GM18867 (cell line): Measurements from ENCODE around the gene ANKS1B.
"Not testable (repeated sequence)": the region's sequence is repeated elsewhere in the genome, so short reads cannot be mapped to it uniquely, and the experiment has no call there.

Source experiments
- ATAC-seq: cut with Tn5 transposase; IDR thresholded peaks from one replicate; pipeline ENCODE4 v1.9.1; 2021; ENCODE audit warnings: mild to moderate bottlenecking, moderate library complexity; ENCODE audit not compliant: unreplicated experiment

The ANKS1B gene

GRCh38 chr12:99036566-99036965 lies 948.2 kb downstream of the ANKS1B start:
- ATAC-seq: no peak

DNA sequence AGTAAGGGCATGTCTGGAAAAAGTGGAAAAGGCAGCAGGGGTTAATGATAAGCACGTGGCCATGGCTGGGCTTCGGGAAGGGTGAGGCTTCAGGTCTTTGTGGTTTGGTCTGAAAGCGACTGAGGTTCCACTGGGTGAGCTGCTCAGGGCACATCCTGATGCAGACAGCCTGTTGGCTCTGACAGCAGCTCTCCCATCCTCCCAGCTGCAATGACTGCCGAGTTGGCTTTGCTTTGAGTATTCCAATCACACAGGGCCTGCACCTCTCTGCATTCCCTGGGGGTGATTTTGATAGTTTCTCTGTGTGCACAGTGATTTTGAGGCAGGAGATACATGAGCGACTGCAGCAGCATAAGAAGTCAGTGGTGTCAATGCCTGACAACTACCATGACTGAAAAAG lies 948.9 kb downstream of the ANKS1B start:
- no peak for ATAC-seq

- not testable (repeated sequence) for ATAC-seq
These were observed 950.5 kb downstream of the ANKS1B start for GRCh38 chr12:99034201-99034600.

- ATAC-seq: no peak
These were observed 955.0 kb downstream of the ANKS1B start for GRCh38 chr12:99029511-99030271.

- no peak for ATAC-seq
These were observed 957.3 kb downstream of the ANKS1B start for GRCh38 chr12:99027461-99027860.

GRCh38 chr12:99027055-99027393 lies 957.7 kb downstream of the ANKS1B start:
- ATAC-seq: no peak

DNA sequence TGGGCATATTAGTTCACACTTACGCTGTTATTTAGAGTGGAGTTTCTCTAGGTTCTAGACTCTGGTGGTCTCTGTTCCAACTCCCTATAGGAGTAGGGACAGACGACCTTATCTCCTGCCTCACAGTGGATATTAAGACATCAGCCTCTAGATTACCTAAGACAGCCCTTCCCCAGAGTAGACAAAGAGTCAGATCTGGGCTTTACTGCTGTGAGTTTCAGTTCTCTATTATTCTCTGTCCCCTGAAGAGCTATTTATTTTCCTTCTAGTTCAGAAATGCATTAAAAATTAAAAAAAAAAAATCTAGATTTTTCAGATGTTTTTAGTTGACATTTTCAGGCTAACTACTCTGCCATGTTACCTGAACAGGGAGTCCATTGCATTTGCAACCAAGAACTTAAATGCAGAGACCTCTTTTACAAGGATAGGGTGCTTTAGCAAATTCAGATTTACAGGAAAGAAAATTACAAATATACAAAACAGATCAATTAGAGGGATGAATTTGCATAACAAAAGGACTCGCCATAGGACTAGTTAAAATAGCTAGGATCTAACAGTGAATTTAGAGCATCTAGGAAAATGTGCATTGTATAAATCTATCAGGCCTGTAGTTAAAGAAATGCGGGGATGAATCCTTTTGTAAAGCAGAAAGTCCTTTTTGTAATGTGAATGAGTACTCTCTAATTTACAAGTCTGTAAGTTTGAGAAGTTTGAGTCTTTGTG lies 958.2 kb downstream of the ANKS1B start:
- peak; percentile 77 for ATAC-seq

- no peak for ATAC-seq
These were observed 959.9 kb downstream of the ANKS1B start for GRCh38 chr12:99024870-99025269.

DNA sequence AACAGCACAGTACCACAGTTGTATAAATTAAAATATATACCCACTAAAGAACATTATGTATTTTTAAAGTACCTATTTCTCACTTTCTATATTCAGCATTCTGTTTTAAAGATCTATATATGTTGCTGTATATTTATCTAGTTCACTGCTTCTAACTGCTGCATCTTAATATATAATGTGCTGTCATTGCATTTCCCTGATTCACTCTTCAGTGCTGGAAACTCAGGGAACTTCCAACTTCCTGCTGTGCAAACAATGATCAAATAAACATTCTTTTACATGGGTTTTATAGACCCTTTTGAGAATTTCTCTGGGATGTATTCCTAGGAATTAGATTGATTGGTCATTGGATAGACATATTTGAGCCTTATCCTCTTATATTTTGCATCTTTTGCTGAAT lies 960.5 kb downstream of the ANKS1B start:
- ATAC-seq: no peak

DNA sequence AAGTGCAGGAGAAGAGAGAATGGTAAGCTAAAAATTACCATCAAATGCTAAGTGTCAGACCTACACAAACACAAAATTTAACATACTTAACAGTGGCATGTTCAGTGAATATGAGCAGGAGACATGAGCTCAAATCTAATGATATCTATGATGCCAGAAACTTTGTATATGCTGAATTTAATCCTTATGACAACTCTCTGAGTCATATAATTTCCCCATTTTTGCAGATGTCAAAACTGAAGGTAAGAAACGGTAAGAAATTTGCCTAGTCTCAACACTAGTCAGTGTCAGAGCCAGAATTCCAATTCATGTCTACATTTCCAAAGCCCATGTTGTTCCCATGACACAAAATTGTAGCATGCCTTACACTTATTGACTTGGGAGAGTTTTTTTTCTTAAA lies 963.9 kb downstream of the ANKS1B start:
- ATAC-seq: no peak

DNA sequence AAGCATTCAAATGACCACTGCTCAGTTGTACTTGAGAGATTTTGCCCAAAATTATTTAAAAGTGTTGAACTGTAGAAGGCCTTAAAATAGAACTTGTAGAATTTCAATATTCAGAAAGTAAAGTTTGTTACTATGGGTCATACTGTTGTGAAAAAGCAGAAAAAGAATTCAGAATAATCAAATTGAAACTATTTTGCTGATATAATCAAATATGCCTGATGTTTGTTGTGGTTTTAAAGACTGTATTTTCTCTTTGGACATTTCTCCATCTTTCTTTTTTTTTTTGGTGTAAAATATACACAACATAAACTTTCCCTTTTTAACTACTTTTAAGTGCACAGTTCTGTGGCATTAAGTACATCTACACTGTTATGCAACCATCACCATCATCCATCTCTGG lies 964.9 kb downstream of the ANKS1B start:
- no peak for ATAC-seq

GRCh38 chr12:99017971-99018370 lies 966.8 kb downstream of the ANKS1B start:
- ATAC-seq: no peak

DNA sequence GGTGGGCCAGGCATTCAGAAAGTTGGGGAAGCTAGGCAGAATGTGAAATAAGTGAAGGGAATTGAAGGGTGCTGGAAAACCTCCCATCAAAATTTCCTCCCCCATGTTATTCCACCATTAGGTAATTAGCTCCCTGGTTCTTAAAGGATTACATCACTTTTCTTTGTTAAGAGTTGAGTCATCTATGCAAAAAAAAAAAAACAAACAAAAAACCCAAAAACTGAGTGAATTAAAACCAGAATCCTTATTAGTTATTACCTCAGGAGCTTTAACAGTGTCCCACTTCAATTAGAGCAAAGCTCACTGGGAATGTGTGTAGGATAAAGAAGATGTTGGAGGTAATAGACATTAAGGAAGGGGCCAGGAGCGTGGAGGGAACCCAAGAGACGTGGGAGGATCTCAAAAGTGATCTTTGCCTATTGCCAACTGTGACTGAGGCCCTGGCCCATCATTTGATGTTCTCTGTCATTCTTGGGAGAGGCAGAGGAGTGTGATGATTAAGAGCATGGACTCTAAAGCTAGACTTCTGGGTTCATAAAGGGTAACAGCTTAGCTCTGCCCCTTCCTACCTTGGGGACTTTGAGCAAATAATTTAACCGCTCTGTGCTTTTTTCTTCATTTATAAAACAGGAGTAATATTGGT lies 975.0 kb downstream of the ANKS1B start:
- no peak for ATAC-seq

GRCh38 chr12:99005601-99006000 lies 979.1 kb downstream of the ANKS1B start:
- ATAC-seq: no peak

- ATAC-seq: no peak
These were observed 979.8 kb downstream of the ANKS1B start for GRCh38 chr12:99004799-99005466.

- no peak for ATAC-seq
These were observed 982.0 kb downstream of the ANKS1B start for GRCh38 chr12:99002731-99003130.

DNA sequence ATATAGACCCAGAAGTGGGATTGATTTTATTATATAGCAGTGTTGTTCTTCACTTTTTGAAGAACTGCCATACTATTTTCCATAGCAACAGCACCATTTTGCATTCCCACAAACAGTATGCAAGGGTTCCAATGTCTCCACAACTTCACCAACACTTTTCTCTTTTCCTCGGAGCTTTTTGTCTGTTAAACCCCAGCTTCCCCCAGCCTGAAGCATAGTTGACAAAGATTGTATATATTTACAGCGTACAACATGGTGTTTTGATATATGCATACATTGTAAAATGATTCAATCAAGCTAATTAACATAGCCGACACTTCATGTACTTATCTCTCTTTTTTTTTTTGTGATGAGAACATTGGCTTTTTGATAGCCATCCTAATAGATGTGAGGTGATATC lies 982.6 kb downstream of the ANKS1B start:
- ATAC-seq: no peak

DNA sequence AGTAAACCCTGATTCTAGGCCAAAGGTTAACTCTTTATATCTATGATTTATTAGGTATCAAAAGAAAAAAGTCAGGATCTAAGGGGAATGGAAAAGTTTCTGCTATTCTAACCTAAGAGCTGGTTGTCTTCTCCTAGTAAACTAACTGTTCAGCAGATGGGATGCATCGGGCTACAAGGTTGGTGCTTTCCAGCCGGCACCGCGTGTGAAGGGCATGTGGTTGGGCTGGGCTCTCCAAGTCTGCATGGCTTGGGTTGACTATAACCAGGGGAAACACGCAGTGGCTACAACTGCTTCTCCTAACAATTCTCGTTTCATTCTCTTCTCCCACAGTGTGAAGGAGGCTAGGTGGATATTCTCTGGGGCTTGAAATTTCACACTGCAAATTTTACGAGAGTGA lies 985.2 kb downstream of the ANKS1B start:
- ATAC-seq: no peak

DNA sequence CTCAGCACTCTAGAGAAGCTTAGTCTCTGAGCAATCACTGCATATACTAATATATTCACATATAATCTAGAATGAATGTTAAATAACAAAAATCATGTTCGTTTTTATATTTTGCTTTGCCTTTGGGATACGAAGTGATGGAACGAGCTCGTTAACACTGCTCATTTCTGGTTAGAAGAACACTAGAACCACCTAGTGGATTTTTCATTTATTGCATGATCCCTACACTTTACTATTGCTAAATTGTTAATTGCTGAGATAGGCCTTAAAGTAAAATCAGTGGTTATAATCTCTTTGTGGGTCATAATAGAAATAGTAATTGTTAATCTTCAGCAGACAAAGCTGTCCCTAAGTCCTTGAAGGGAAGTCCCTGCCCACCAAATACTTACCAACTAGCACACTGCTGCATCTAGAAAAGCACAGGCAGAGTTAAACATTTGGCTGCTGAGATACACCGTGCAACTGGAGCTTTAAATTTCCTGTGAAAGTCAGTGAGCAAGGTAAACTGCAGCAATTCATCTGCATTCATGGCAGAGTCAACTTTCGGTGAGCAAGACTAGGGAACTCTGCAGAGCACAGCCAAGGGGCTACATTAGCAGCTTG lies 985.9 kb downstream of the ANKS1B start:
- ATAC-seq: peak; percentile 91

- no peak for ATAC-seq
These were observed 986.8 kb downstream of the ANKS1B start for GRCh38 chr12:98997899-98998298.

DNA sequence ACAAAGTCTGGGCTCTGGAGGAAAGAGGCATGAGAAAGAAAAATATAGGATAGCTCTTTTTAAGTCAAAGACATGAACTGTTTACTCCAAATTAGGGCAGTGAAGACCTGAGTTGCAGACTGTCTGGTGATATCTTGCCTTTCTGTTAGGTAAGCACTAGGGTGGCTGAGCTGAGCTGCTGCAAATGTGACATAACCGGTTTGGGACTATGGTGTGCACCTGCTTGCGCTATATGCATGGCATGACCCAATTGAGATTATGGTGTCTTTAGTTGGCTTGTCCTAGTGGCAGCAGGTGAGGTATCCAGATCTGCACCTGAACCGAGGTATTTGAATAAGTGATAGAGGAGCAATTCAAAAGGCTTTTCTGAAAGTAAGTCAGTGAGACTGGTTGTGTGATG lies 994.1 kb downstream of the ANKS1B start:
- no peak for ATAC-seq
